Measurements from ENCODE around the gene DCTN3.
"Not testable (repeated sequence)": the region's sequence is repeated elsewhere in the genome, so short reads cannot be mapped to it uniquely, and the experiment has no call there.

Gene DCTN3

DNA sequence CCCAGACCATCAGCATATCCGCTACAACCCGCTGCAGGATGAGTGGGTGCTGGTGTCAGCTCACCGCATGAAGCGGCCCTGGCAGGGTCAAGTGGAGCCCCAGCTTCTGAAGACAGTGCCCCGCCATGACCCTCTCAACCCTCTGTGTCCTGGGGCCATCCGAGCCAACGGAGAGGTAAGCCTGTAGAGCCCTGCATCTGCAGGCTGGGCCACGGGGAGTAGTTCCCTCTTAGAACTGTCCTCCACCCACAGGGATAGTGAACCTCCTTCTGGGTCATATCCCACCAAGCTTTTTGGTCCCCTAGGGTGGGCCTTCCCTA, 26.7 kb upstream of the DCTN3 start:
- no peak for DNase-seq (ENCODE audit: low read depth)

DNA sequence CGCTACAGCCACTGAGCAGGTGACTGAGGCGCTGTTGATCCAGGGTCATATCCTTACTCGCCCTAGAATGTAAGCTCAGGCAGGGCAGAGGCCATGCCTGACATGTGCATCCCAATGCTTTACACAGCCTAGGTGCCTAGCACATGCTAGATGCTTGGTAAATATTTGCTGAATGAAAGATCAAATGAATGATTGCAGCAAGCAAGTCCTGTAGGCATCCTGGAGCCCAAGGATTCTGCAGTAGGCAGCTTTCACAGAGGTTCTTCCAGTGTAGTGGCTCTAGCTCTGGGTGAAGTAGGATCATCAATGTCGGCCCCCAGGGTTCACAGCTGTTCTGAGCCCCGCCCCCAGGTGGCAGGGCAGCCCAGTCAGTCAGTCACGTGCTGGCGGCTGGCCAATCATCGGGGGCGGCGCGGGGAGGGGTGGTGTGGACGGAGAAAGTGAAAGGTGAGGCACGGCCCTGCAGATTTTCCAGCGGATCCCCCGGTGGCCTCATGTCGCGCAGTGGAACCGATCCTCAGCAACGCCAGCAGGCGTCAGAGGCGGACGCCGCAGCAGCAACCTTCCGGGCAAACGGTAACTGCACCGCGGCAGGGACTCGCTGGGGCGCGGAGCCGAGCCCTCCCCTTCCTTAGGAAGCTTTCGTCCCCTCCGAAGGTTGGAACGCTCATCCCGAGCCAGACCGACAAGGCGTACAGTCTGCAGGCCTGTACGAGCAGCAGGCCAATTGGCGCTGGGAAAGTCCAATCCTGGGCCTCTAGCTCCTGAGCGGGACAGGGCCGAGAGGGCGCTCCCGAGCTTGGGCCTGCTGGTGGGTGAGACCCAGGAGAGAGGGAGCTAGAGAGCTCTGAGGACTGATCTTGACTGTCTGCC, 26.2 kb upstream of the DCTN3 start, which contains the start of gene GALT:
Gene GALT, plus strand, starts transcription at position 465 of the 873 bp plus-strand sequence. Its CDS starts 30 bp downstream, at position 495.
- peak; percentile 46 for DNase-seq (ENCODE audit: low read depth)

DNA sequence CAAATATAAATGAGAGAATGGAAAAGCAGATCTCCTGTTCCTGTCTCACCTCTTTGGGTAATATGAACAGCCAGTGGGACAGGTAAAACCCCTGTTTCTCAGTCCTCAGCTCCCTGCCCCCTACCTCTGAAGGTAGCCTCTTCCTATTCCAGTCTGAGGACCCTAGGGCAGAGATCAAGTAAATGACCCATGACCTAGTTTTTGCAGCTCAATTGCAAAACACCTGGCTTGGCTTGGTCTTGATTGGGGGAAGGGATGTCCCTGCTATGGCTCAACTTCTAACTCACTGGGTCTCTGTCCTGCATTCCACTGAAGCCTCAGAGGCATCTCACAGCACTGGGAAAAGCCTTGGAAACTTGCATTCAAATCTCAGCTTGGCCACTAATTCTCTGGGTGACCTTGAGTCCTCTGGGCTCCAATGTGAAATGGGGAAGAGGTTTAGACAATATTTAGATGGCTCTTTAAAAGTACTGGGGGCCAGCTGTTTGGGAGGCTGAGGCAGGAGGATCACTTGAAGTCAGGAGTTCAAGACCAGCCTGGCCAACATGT, 24.5 kb upstream of the DCTN3 start:
- DNase-seq (ENCODE audit: low read depth): no peak

DNA sequence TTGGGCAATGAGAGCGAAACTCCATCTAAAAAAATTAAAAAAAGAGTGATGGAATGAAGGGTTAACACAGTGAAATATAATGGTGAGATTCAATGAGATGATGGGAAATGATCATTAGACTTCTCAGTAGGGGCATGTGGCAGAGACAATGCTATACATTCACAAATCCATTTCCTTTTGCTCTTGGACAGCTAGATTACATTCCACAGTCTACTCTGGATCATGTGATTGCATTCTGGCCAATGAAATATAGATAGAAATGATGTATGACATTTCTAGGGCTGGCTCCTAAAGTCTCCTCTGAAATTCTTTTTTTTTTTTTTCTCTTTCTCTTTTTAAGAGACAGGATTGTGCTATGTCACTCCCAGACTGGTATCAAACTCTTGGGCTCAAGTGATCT, 22.4 kb upstream of the DCTN3 start:
- no peak for DNase-seq (ENCODE audit: low read depth)

DNA sequence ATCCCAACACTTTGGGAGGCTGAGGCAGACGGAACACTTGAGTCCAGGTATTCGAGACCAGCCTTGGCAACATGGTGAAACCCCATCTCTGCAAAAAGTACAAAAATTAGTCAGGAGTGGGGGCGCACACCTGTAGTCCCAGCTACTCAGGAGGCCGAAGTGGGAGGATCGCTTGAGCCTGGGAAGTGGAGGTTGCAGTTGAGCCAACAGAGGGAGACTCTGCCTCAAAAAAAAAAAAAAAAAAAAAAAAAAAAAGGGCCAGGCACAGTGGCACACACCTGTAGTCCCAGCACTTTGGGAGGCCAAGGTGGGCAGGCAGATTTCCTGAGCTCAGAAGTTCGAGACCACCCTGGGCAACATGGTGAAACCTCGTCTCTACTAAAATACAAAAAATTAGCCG, 19.0 kb upstream of the DCTN3 start:
- not testable (repeated sequence) for DNase-seq (ENCODE audit: low read depth)

DNA sequence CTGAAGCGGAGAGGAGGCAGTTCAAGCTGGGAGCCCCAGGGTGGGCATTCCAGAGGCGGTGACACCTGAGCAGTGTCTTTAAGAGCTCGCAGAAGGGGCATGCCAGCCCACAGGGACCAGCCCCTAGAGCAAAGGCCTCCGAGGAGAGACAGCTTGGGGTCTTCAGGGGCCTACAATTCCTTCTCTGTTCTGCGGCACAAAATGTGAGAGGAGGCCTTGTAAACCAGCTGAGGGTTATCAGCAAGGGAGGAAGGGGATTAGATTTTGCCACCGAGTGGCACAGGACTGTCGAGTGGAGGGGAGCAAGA, 17.8 kb upstream of the DCTN3 start:
- no peak for DNase-seq (ENCODE audit: low read depth)

DNA sequence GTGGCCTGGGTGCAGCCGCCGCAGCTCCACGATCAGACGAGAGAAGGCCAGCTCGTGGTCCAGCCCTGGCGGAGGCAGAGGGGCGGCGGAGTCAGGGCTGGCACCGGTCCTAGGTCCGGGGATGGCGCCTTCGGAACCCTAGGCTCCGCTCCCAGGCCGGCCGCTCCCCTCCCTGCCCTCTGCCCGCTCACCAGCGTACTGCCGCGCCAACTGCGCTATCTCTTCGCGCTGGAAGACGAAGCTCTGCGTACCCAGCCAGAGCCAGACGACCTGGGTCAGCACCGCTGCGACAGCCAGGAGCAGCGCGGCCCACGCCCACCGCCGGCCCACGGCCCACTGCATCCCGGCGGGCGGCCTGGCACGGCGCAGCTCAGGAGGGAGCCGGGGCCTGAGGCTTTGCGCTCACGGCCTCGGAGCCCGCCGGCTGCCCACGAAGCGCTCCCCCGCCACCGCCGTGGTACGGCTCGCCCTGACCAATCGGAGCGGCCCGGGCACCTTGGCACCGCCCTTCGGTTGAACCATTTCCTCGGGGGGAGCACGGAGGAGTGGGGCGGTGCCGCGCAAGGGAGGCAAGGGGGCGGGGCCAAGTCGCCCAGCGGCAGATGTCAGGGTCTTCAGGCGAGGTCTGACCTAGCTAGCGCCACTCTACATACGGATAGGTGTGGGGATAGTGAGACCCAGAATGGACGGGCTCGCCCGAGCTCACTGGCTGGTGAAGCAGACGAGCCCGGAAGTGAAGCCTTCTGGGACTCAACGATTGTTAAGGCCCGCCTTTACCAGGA, 17.3 kb upstream of the DCTN3 start, which contains the start of gene SIGMAR1:
Gene SIGMAR1, minus strand, starts transcription at position 432 of the 782 bp plus-strand sequence. Its CDS starts 90 bp downstream, at position 342.
- DNase-seq (ENCODE audit: low read depth): peak; percentile 61

DNA sequence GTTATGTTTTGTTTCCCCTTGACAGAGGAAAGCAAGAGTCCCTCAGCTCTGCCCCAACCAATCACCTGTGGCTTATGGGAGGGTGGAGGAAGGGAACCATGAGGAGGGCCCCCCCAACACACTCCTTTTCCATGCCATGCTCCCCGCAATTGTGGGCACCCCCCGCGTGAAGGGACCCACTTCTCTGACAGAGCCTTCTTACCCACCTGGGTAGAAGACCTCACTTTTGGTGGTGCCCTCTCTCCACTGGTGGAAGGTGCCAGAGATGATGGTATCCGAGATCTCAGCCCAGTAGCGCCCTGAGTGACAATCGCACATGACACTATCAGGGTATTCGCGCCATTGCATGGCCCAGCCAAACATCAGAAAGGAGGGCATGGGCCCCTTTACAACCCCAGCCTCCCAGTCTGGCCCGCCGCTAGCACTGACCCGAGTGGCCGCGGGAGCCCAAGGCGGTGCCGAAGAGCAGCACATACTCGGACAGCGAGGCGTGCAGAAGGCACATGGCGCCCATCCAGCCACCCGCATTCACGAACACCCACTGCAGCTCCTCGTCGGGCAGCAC, 16.6 kb upstream of the DCTN3 start:
- no peak for DNase-seq (ENCODE audit: low read depth)

DNA sequence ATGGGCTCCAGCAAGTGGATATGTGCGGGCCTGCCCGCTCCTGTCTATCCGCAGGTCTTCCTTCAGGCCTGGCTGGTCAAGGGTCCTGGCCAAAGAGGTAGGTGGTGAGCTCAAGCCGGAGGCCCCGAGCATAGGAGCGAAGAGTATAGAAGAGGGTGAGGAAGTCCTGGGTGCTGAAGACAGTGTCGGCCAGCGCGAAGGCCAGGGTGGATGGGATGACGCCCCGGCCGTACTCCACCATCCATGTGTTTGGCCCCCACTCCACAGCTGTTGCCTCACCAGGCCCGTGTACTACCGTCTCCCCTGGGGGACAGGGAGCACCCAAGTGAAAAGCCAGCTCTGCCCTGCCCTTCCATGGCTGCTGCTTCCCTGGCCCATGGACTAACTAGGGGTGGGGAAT, 15.3 kb upstream of the DCTN3 start:
- no peak for DNase-seq (ENCODE audit: low read depth)

DNA sequence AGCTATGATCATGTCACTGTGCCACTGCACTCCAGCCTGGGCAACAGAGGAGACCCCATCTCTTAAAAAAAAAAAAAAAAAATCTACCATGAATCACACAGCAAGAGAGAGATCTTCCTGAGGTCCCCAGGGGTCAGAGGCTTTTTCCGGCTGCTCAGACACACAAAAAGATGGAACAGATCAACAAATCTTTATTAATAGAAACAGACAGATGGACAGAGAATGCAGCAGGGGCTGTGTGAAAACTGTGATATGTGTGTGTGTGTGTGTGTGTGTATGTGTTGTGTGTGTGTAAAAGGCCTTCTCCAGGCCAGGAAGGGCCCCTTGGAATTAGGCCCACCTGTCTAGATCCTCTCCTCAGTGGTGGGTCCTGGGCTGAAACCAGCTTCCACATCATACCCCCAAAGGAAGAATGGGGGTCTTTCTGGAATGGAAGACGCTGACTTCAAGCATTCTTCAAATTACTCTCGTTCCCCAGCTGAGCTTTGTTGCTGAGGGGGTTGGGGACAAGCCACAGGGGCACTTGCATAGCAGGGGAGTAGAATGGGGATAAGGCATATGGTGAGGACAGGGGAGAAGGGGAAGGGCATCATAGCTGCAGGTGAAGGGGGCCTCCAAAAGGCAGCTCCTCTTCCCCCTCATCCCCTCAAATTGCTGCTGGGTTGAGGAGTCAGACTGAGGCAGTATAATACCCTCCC, 14.4 kb upstream of the DCTN3 start:
- DNase-seq (ENCODE audit: low read depth): no peak

DNA sequence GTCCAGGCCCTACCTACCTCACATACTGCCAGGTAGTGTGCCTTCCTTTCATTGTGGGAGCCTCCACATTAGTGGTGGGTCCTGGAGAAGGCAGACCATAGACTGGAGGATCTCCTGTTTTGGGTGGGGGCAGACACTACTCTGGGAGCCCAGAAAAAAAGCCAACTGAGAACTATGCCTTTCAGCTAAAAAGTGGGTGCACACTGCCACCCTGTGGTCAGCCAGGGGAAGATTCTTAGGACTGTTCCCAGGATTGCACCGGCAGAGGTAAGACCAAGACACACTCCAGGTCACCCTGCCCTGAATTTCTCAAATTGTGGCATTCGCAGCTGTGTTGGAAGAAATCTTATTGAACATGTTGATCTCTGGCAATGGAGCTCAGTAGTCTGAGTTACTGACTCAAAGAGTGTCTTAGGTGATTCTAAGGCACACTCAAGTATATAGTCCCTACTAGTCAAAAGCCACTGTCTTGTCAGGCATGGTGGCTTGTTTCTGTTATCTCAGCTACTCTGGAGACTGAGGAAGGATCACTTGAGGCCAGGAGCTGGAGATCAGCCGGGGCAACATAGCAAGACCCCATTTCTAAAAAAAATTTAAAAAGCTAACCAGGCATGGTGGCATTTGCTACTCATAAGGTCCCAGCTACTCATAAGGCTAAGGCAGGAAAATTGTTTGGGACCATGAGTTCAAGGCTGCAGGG, 13.7 kb upstream of the DCTN3 start:
- DNase-seq (ENCODE audit: low read depth): peak; percentile 26

DNA sequence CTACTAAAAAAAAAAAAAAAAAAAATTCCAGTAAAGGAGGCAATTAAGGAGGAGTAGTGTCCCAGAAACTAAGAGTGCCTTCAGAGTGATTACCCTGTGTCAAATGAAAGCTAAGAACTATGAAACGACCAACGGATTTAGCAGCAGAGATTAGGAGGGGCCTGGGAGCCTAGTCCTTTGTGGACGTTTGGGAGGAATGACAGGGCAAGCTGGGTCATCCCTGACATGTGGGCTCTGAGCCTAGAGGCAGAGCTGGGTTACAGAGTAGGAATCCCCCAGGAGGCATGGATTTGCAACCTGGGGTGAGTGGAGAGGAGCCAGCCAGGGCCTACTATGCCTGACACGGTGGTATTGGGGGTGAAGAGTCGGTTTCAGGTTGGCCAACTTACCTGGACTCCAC, 12.9 kb upstream of the DCTN3 start:
- DNase-seq (ENCODE audit: low read depth): no peak

DNA sequence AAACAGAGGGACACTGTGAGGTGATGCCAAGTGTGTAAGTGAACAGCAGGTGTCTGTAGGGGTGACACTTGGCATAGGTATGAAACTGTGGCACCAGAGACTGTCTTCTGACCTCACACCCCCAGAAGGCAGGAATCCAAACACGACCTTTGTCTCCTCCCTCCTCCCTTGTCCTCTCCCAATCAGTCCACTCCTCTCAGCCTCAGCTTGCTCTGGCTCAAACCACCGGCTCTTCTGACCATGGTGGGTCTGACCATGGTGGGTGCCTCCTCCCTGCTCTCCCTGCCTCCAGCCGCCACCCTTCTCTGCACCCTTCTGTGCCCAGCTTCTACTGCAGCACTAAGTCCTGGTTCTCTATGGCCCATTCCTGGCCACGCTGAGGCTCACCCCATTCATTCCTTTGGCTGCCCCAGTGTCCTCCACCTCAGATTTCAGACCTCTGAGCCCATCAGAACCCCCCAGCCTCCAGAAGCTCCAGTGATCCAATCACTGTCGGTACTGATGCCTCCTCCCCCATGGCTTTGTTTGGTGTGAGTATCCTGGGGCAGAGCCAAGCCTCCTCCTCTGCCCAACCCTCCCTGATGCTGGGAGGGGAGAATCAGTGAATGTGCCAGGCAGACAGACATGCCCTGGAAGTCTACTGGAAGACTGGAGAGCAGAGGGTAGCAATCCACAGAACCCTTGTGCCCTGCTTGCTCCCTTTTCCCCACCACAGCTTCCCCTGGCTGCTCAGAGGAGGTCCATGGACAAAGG, 10.3 kb upstream of the DCTN3 start:
- no peak for DNase-seq (ENCODE audit: low read depth)

DNA sequence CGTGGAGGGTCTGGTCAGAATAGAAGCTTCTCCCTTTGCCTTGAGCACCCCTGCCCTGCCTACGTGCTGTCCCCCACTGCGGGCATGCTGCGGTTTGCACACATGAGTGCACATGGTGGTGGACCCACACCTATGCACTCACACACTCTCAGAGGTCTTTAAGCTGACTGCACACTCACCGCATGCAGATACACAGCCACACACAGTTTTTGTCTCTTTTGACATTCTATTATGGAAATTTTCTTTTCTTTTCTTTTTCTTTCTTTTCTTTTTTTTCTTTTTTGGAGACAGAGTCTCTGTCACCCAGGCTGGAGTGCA, 9.2 kb upstream of the DCTN3 start:
- no peak for DNase-seq (ENCODE audit: low read depth)

DNA sequence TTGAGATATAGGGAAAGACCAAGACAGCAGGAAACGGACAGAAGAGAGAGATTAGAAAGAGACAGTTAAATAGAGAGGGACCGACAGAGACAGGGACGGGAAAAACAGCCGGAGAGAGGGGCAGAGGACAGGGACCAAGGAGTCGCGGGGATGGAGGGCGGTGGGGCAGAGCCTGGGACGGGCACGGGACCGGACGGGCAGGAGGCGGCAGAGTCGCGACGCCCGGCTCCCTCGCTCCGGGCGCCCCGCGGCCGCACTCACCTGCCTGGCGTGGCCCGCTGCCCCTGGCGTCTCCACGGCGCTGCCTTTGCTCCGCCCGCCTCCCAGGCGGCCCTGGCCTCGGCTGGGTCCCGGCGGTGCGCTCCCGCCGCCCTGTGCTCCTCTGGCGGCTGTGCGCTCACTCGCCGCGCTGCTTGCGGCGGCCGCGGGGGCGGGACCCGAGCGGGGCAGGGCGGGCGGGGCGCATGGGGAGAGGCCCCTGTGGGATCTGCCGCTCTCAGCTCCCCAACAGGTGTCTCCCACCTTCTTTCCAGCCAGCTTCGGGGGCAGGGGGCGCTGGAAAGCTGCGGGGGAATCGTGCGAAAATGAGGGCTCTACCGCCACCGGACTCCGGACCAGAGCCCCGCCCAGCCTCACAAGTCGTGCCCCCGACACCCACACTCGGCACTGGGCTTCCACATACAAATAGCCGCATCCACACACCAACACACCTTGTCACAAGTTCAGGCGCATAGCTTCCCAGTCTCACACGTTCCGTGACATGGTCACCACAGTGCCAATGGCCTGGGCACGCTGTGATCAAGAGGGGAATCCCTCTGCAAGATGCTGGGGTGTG, 8.6 kb upstream of the DCTN3 start, which contains the start of gene ARID3C:
Gene ARID3C, minus strand, starts transcription at position 411 of the 835 bp plus-strand sequence. CDS start 1,052 bp downstream, outside the sequence.
- no peak for DNase-seq (ENCODE audit: low read depth)

DNA sequence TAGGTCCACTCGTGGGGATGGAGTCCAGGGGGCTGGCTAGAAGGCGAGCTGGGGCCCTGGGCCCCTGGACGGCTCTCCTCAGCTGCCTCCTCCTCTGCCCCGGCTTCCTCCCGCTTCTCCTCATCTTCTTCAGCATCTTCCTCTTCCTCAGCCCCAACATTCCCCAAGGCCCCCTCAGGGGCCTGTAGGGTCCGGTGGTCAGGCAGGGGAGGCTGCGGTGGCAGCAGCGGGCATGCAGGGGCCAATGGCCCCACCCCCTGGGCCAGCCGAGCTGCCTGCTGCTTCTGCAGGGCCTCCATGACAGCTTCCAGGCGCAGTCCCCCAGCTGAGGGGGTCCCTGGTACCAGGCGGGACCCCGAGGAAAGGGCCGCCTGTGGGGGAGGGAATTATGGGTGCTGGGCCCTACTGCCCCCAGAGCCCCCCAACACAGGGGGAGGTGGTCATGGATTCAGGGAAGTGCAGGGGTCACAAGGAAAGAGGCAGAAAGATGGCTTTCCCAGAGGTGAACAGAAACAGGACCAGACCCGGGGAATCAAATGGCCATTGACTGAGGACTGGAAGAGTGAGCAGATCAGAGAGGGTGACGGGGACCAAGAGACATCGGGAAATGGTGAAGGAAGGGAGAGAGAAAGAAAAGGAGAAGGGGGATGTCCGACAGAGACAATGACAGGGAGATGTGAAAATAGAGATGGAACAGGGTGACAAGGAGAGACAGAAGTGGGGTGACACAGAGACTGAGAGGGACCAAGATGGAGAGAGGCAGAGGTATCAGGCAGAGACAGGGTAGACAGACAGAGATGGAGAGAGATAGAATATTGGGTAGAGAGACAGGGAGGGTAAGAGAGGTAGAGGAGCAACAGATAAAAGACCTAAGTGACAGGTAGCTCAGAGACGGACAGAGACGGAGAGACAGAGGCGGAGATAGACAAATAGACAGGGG, 7.7 kb upstream of the DCTN3 start:
- DNase-seq (ENCODE audit: low read depth): no peak

DNA sequence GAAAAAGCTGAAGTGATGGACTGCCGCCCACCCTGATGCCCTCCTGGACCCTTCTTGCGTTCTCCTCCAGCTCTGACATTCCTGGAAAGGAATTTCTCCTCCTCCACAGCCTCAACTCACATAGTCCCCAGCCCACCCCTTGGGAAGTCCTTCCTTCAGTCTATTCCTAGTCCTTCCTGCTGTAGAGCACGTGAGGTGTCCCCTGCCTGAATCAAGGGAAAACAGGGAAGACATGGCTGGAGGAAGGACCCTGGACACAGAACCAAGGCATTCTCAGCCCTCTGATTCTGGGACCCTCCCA, 4.8 kb upstream of the DCTN3 start:
- DNase-seq (ENCODE audit: low read depth): no peak

DNA sequence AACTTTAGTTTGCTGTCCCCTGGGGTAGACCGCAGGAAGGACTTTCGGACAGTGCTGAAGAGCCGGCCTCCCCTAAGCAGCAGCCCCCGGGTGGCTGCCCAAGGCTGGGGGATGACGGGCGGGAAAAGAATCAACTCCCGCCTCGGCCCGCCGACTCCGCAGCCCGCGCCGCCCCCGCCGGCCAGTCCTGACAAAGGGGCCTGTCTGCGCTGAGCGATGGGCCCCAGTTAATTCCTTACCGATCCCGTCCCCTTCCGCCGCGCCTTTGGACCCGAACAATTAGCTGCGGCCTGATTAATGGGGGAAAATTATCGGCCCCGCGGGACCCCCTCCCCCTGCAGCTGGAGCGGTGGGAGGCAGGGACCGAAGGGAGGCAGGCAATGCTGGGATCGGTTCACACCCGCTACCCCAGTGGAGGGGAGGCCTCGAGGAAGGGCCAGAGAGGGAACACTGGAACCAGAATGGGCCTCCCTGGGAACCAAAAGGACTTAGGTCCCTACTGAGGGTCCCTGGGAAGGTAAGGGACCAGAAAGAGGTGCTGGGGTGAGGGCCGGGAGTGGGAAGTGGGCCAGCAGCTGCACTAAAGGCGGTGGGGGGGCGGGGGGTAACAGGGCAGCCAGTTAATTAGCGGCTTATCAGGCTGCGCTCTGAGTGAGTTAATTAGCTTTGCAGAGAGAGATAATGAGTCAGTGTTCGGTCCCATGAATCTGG, 4.3 kb upstream of the DCTN3 start:
- DNase-seq (ENCODE audit: low read depth): no peak

All from non-pigmented ciliary epithelial cell (primary cell).